HG02938 (cell line): ENCODE data around the gene RYR2.
"Not testable (repeated sequence)": the region's sequence is repeated elsewhere in the genome, so short reads cannot be mapped to it uniquely, and the experiment has no call there.

Source experiments
- ATAC-seq: cut with Tn5 transposase; IDR thresholded peaks from one replicate; pipeline ENCODE4 v1.9.1; 2021; ENCODE audit warnings: mild to moderate bottlenecking, moderate library complexity; ENCODE audit not compliant: unreplicated experiment

RYR2 gene

GRCh38 chr1:237247442-237247841, 205.5 kb downstream of the RYR2 start:
- ATAC-seq: no peak

GRCh38 chr1:237249120-237249519, 207.1 kb downstream of the RYR2 start:
- ATAC-seq: peak; percentile 58

- no peak for ATAC-seq
Observed at GRCh38 chr1:237250055-237250454, 208.1 kb downstream of the RYR2 start.

- no peak for ATAC-seq
Observed at GRCh38 chr1:237255071-237255470, 213.1 kb downstream of the RYR2 start.

- no peak for ATAC-seq
Observed at GRCh38 chr1:237258871-237259270, 216.9 kb downstream of the RYR2 start.

GRCh38 chr1:237261198-237261597, 219.2 kb downstream of the RYR2 start:
- ATAC-seq: no peak

GRCh38 chr1:237267743-237268142, 225.8 kb downstream of the RYR2 start:
- no peak for ATAC-seq

- ATAC-seq: no peak
Observed at GRCh38 chr1:237269938-237270337, 228.0 kb downstream of the RYR2 start.

- no peak for ATAC-seq
Observed at GRCh38 chr1:237270353-237270752, 228.4 kb downstream of the RYR2 start.

- ATAC-seq: not testable (repeated sequence)
Observed at GRCh38 chr1:237277994-237278393, 236.0 kb downstream of the RYR2 start.

- ATAC-seq: no peak
Observed at GRCh38 chr1:237279629-237280028, 237.6 kb downstream of the RYR2 start.

GRCh38 chr1:237281481-237281880, 239.5 kb downstream of the RYR2 start:
- ATAC-seq: no peak

- no peak for ATAC-seq
Observed at GRCh38 chr1:237282208-237282783, 240.3 kb downstream of the RYR2 start.

- ATAC-seq: no peak
Observed at GRCh38 chr1:237287876-237288521, 246.0 kb downstream of the RYR2 start.

GRCh38 chr1:237293804-237294203, 251.8 kb downstream of the RYR2 start:
- no peak for ATAC-seq

GRCh38 chr1:237296861-237297260, 254.9 kb downstream of the RYR2 start:
- no peak for ATAC-seq

GRCh38 chr1:237300642-237301041, 258.7 kb downstream of the RYR2 start:
- ATAC-seq: no peak

- no peak for ATAC-seq
Observed at GRCh38 chr1:237303929-237304328, 261.9 kb downstream of the RYR2 start.

- no peak for ATAC-seq
Observed at GRCh38 chr1:237306726-237307125, 264.7 kb downstream of the RYR2 start.

- no peak for ATAC-seq
Observed at GRCh38 chr1:237309595-237310118, 267.7 kb downstream of the RYR2 start.

- ATAC-seq: no peak
Observed at GRCh38 chr1:237316352-237316751, 274.4 kb downstream of the RYR2 start.

GRCh38 chr1:237318748-237319147, 276.8 kb downstream of the RYR2 start:
- ATAC-seq: no peak

- ATAC-seq: no peak
Observed at GRCh38 chr1:237320890-237321289, 278.9 kb downstream of the RYR2 start.
